Left ventricle myocardium superior (tissue), 1 donor: ENCODE data around the gene FGL2. TPM values are rescaled to one million over a fixed set of nuclear protein-coding genes. Genes with fewer than 3 reads are reported as not detected.
"Not testable (repeated sequence)": the region's sequence is repeated elsewhere in the genome, so short reads cannot be mapped to it uniquely, and the experiment has no call there.

Experiments
- ATAC-seq: fragments of 200-7000 bp; cut with Tn5 transposase; one replicate; pipeline ENCODE4 v1.9.1; 2020; ENCODE audit warnings: mild to moderate bottlenecking, moderate library complexity
- DNase-seq: peaks from one replicate; pipeline ENCODE4 v3.0.0-alpha.2; 2020
- intact Hi-C: fragments of 100-400 bp; cut with micrococcal nuclease; formaldehyde crosslinking; loops from one replicate; pipeline ENCODE4 v1.11.0; 2022
- total RNA-seq: library from RNA; stranded (reverse); fragmentation: NEBNext Ultra II Directional; extraction: Animal tissue kit (Norgen Biotek cat#: 25700); gene quantifications from one replicate; pipeline ENCODE4 v1.2.1, GENCODE V29; 2021
- donor health status: DM: no; HTN: yes; CAD: no; lungs with severe emphysema.

The FGL2 gene
- total RNA-seq, 1 donor from 2014 or later, result 11.9 TPM

DNA sequence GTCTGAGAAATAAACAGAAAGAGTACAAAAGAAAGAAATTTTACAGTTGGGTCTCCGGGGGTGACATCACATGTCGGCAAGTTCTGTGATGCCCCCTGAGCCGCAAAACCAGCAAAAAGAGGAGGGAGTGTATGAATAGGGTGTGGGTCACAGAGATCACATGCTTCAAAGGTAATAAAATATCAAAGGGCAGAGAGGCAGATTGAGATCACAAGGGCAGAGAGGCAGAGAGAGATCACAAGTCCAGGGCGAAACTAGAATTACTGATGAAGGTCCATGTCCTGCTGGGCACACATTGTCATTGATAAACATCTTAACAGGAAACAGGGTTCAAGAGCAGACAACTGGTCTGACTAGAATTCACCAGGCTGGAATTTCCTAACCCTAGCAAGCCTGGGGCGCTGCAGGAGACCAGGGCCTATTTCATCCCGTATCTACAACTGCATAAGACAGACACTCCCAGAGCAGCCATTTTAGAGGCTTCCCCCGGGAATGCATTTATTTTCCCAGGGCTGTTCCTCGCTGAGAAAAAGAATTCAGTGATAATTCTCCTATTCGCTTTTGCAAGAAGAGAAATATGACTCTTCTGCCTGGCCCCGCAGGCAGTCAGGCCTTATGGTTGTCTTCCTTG is 20.2 kb upstream of the FGL2 start:
- intact Hi-C loops, DNase-seq: not testable (repeated sequence)

DNA sequence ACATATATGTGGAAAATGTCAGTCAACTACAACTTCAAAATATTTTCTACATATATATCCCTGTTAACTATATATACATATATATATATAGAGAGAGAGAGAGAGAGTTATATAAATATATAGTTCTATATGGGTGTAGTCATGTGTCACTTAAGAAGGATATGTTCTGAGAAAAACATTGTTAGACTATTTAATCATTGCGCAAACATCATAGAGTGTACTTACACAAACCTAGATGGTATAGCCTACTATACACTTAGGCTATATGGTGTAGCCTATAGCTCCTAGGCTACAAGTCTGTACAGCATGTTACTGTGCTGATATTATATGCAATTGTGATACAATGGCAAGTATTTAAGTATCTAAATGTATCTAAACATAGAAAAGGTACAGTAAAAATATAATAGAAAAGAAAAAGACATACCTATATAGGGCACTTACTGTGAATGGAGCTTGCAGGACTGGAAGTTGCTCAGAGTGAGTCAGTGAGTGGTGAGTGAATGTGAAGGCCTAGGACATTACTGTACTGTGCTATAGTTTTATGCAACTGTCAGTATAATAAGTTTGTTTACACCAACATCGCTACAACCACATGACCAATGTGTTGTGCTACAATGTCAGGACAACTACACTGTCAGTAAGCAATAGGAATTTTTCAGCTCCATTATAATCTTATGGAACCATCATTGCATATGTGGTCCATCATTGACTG is 18.0 kb upstream of the FGL2 start:
- intact Hi-C loops, result no loop called here
- ATAC-seq, result no peak

More for the DNA sequence above, 20.2 kb upstream of the FGL2 start:
- not testable (repeated sequence) for ATAC-seq

GRCh38 chr7:77216181-77216845 is 16.7 kb upstream of the FGL2 start:
- intact Hi-C loops, result no loop called here
- no peak for ATAC-seq
- DNase-seq, result no peak

More for the DNA sequence above, 18.0 kb upstream of the FGL2 start:
- DNase-seq, result no peak

DNA sequence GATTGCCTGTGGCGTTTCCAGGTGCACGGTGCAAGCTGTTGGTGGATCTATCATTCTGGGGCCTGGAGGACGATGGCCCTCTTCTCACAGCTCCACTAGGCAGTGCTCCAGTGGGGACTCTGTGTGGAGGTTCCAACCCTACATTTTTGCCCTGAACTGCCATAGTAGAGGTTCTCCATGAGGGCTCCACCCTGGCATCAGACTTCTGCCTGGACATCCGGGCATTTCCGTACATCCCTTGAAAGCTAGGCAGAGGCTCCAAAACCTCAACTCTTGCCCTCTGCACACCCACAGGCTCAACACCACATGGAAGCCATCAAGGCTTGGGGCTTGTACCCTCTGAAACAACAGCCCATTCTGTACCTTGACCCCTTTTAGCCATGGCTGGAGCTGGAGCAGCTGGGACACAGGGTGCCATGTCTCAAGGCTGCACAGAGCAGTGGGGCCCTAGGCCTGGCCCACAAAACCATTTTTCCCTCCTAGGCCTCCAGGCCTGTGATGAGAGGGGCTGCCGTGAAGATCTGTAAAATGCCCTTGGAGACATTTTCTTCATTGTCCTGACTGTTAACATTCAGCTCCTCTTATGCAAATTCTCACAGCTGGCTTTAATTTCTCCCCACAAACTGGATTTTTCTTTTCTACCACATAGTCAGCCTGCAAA is 10.0 kb upstream of the FGL2 start:
- DNase-seq, result no peak
- intact Hi-C loops, result no loop called here
- no peak for ATAC-seq

GRCh38 chr7:77208416-77208815 is 8.8 kb upstream of the FGL2 start:
- DNase-seq (no peak), ATAC-seq (no peak)
- intact Hi-C loops, result no loop called here

DNA sequence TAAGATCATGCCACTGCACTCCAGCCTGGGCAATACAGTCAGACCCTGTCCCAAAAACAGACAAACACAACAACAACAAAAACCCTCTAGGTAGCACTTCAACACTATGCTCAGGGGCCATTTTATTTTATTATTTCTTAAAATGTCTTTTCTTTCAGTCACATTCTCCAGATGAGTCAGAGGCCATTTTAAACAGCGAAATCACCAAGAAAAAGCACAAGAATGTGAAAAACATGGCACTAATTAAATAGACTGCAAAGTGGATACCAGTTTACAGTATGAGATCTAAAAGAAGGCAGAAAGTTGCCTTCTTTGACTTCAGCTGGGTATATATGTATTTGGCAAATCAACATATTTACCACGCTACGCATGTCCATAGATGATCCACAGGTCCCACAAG is 6.1 kb upstream of the FGL2 start:
- intact Hi-C loops, result no loop called here
- ATAC-seq (no peak), DNase-seq (no peak)

DNA sequence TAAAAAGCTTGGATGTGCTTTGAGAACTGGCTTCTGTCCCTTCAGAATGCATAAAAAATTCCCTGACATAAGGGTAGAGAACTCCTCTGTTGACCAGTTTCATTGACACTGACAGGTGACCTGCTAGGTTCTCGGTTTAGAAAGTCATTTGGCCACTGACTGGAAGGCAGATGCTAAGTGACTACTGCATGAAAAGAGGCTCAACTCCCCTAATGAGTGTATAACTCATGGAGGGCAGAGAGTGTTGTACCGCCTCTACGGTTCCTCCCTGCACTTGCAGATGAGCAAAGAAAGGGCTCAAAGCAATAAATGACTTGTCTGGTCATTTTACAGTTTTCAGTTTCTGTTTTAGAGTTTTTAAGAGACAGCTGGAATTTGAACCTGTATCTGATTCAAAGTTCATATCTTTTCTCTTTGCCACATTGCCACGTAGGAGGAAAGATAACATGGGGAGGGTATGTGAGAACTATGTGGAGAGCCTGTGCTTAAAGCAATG is 2.9 kb upstream of the FGL2 start:
- ATAC-seq (no peak), DNase-seq (no peak)
- intact Hi-C loops, result no loop called here

- no peak for ATAC-seq
- intact Hi-C loops, result no loop called here
- DNase-seq, result no peak
Observed at GRCh38 chr7:77200542-77200941, 923 bp upstream of the FGL2 start.

GRCh38 chr7:77197141-77197540 is 2.5 kb downstream of the FGL2 start:
- no peak for ATAC-seq
- intact Hi-C loops, result no loop called here
- DNase-seq, result no peak

DNA sequence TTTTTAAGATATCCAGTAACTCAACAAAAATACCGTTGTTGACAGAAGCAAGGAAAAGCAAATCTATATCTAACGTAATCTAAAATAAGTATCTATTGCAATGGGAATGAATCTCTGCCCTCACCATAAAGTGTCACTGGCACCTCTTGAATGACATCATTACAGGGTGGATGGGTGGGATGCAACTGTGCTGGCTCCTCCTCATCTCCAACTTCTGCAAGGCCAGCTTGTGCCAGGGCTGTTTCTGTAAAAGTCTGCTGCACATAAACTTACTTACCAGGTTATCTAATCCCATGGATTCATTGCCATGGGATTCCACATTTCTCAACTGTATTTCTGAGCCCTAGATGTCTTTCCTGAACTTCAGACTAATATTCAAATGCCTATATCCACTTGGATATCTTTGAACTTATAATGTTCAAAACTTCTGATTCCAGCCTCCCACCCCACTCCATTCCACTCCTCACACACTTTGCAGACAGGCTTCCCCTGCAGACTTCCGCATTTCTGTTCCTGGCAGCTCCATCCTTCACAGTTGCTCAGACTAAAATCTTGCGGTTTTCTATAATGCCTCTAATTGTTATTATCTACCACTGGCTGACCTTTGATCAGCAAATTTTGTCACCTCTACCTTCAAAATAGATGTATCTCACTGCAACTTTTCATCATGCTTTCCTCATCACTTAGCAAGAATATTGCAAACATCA is 10.7 kb downstream of the FGL2 start:
- intact Hi-C loops, result no loop called here
- ATAC-seq (peak; percentile 21), DNase-seq (no peak)

GRCh38 chr7:77185866-77186265 is 13.8 kb downstream of the FGL2 start:
- intact Hi-C loops, result no loop called here

GRCh38 chr7:77184990-77185389 is 14.6 kb downstream of the FGL2 start:
- no peak for ATAC-seq
- intact Hi-C loops, result no loop called here

More at GRCh38 chr7:77185866-77186265, 13.8 kb downstream of the FGL2 start:
- DNase-seq (no peak), ATAC-seq (no peak)

GRCh38 chr7:77184463-77184862 is 15.2 kb downstream of the FGL2 start:
- no peak for ATAC-seq
- DNase-seq, result no peak
- intact Hi-C loops, result no loop called here

More at GRCh38 chr7:77184990-77185389, 14.6 kb downstream of the FGL2 start:
- no peak for DNase-seq

DNA sequence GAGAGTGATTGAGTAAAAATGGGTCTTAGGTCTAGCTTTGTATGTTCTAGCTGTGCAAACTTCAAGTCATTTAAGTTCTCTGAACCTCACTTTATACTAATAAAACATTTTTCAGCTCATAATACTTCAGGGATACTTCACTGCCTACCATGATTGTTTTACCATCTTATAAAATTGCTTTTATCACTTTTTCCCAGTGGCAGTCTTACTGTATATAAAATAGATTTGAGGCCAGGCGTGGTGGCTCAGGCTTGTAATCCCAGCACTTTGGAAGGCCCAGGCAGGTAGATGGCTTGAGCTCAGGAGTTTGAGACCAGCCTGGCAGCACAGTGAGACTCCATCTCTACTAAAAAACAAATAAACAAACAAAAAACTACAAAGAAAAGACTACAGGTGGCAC is 17.4 kb downstream of the FGL2 start:
- DNase-seq (no peak), ATAC-seq (no peak)
- intact Hi-C loops, result no loop called here

- DNase-seq, result no peak
- intact Hi-C loops, result no loop called here
- no peak for ATAC-seq
Observed at GRCh38 chr7:77181734-77182133, 17.9 kb downstream of the FGL2 start.

DNA sequence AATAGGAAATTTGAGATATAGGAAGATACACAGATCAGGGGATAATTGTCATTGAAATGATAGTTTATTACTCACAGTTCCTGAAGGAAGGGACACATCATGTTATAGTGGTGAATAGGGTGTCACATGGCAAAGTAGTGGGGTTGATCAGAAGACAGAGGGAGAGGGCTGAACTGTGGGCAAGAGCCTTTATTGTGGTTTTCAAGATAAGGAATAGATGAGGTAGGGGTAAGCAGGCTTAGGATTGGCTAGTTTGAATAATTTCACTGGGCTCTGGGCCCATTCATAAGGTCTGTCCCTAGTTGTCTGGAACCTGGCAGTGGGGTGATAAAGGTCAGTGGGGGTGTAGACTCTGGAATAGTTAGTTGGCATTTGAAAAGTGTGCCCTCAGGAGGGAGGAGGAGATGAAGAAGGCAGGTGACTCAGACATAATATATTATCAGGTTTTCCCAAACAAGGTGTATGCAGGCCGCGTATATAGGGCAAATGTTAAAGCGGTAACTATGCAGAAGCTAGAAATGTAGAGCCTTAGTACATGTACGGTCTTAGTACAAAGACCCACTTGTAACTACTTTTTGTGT is 18.5 kb downstream of the FGL2 start:
- no peak for ATAC-seq
- intact Hi-C loops, result no loop called here
- no peak for DNase-seq

GRCh38 chr7:77178024-77178423 is 21.6 kb downstream of the FGL2 start:
- ATAC-seq, DNase-seq, intact Hi-C loops: not testable (repeated sequence)

DNA sequence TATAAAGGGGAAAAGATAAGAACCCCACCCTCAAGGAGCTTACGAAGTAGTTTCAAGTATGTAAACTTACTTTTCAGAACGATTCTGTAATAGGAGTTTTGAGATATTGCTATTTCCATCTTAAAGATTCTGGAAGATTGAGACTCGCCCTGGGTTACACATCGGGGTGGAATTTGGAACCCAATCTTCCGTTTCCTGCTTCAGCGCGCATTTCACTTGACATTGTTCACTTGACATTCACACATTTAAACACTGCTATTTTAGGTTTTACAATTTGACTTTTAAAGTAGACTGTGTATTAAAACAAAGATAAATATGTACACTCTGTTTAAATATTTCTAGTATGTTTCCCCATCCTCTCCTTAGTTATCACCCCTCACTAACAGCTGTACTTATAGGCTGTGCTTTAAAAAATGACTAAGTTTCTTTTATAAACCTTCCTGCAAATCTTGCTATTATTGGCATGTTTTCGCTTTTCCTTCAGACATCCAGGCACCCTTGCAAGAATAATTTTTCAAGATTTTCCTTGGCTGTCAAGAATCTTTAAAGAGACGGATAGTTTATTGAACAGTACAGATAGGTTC is 22.2 kb downstream of the FGL2 start:
- ATAC-seq, intact Hi-C loops, DNase-seq: not testable (repeated sequence)
